ENCODE measurements around the gene TM9SF4. TPM values are rescaled to one million over a fixed set of nuclear protein-coding genes. Genes with fewer than 3 reads are reported as not detected.

Gene TM9SF4
- total RNA-seq, 2 donors from 2014 or later = 76.7 to 79.9 TPM

GRCh38 chr20:32068174-32068573 is 41.3 kb upstream of the TM9SF4 start:
- Histone ChIP-seq H3K36me3 (no peaks in the 10 kb centered on the region), H3K4me3 (no peak overlapping the region), H3K9me3 (no peaks in the 10 kb centered on the region), H3K4me1 (no peaks in the 10 kb centered on the region), H3K27ac (no peak overlapping the region), H3K9ac (ENCODE audit: low read depth in 2 of 2, low read length in 2 of 2) (no peak overlapping the region), H3K27me3 (no peaks in the 10 kb centered on the region)
- no peak for TF ChIP-seq CTCF (IDR thresholded peaks at IDR 0.05)
- intact Hi-C loops (cut with DNase I) = no loop called here
- DNase-seq = no peak

- Histone ChIP-seq H3K4me1 (no peaks in the 10 kb centered on the region), H3K27ac (no peak overlapping the region), H3K9ac (ENCODE audit: low read depth in 2 of 2, low read length in 2 of 2) (no peak overlapping the region), H3K9me3 (no peaks in the 10 kb centered on the region), H3K4me3 (no peak overlapping the region), H3K27me3 (no peaks in the 10 kb centered on the region), H3K36me3 (no peaks in the 10 kb centered on the region)
- intact Hi-C loops (cut with DNase I) = no loop called here
- TF ChIP-seq CTCF (IDR thresholded peaks at IDR 0.05) = no peak
- DNase-seq = no peak
Observed at GRCh38 chr20:32069711-32070110, 39.8 kb upstream of the TM9SF4 start.

- H3K27me3 ChIP-seq = no peaks in the 10 kb centered on the region
- intact Hi-C loops (cut with DNase I) = no loop called here
- DNase-seq = no peak
- H3K27ac ChIP-seq = no peak overlapping the region
- no peaks in the 10 kb centered on the region for H3K36me3 ChIP-seq
- no peak overlapping the region for H3K9ac ChIP-seq (ENCODE audit: low read depth in 2 of 2, low read length in 2 of 2)
- no peaks in the 10 kb centered on the region for H3K9me3 ChIP-seq
- no peaks in the 10 kb centered on the region for H3K4me1 ChIP-seq
- TF ChIP-seq CTCF (IDR thresholded peaks at IDR 0.05) = no peak
- no peak overlapping the region for H3K4me3 ChIP-seq
Observed at GRCh38 chr20:32070282-32070681, 39.2 kb upstream of the TM9SF4 start.

- no peaks in the 10 kb centered on the region for H3K27me3 ChIP-seq
- no peaks in the 10 kb centered on the region for H3K9me3 ChIP-seq
- intact Hi-C loops (cut with DNase I) = no loop called here
- H3K27ac ChIP-seq = no peak overlapping the region
- no peaks in the 10 kb centered on the region for H3K36me3 ChIP-seq
- H3K9ac ChIP-seq (ENCODE audit: low read depth in 2 of 2, low read length in 2 of 2) = no peak overlapping the region
- H3K4me3 ChIP-seq = no peak overlapping the region
- no peaks in the 10 kb centered on the region for H3K4me1 ChIP-seq
- DNase-seq = no peak
- no peak for TF ChIP-seq CTCF (IDR thresholded peaks at IDR 0.05)
Observed at GRCh38 chr20:32070690-32071213, 38.8 kb upstream of the TM9SF4 start.

- no peak overlapping the region for H3K9ac ChIP-seq (ENCODE audit: low read depth in 2 of 2, low read length in 2 of 2)
- no peaks in the 10 kb centered on the region for H3K9me3 ChIP-seq
- DNase-seq = no peak
- TF ChIP-seq CTCF (IDR thresholded peaks at IDR 0.05) = no peak
- no peaks in the 10 kb centered on the region for H3K27me3 ChIP-seq
- no peak overlapping the region for H3K4me3 ChIP-seq
- no peaks in the 10 kb centered on the region for H3K4me1 ChIP-seq
- H3K27ac ChIP-seq = no peak overlapping the region
- intact Hi-C loops (cut with DNase I) = no loop called here
- H3K36me3 ChIP-seq = no peaks in the 10 kb centered on the region
Observed at GRCh38 chr20:32071395-32072167, 37.9 kb upstream of the TM9SF4 start.

All from colonic mucosa (tissue), 4 donors.